ENCODE results near the gene RAPGEF3.

- TF ChIP-seq CTCF (IDR thresholded peaks at IDR 0.05; ENCODE audit: low read depth, low read length, missing input control) (no peak), RXRA (IDR thresholded peaks at IDR 0.05) (no peak), YY1 (IDR thresholded peaks at IDR 0.05) (no peak), REST (IDR thresholded peaks at IDR 0.05) (no peak), EGR1 (IDR thresholded peaks at IDR 0.05; ENCODE audit: low read depth in 2 of 2) (no peak), ZBTB33 (IDR thresholded peaks at IDR 0.05) (no peak), TAF1 (conservative IDR thresholded peaks at IDR 0.05) (no peak), GABPA (IDR thresholded peaks at IDR 0.05 in 1 of 2, conservative IDR thresholded peaks at IDR 0.05 in 1 of 2) (no peak), RAD21 (IDR thresholded peaks at IDR 0.05) (no peak)
Measured at GRCh38 chr12:47725893-47726292, 32.8 kb downstream of the RAPGEF3 start.
